GM12874 (cell line): ENCODE measurements around the gene GPSM1.

Experiments used
- CTCF ChIP-seq: IDR thresholded peaks from 2 replicates; pipeline ENCODE4 v1.5.1; 2011; ENCODE audit warnings: low read depth, mild to moderate bottlenecking, control low read depth, low read length, moderate library complexity; ENCODE audit not compliant: insufficient read depth

GPSM1 gene

GRCh38 chr9:136282272-136282861 lies 45.0 kb upstream of the GPSM1 start:
- TF ChIP-seq CTCF, result no peak

DNA sequence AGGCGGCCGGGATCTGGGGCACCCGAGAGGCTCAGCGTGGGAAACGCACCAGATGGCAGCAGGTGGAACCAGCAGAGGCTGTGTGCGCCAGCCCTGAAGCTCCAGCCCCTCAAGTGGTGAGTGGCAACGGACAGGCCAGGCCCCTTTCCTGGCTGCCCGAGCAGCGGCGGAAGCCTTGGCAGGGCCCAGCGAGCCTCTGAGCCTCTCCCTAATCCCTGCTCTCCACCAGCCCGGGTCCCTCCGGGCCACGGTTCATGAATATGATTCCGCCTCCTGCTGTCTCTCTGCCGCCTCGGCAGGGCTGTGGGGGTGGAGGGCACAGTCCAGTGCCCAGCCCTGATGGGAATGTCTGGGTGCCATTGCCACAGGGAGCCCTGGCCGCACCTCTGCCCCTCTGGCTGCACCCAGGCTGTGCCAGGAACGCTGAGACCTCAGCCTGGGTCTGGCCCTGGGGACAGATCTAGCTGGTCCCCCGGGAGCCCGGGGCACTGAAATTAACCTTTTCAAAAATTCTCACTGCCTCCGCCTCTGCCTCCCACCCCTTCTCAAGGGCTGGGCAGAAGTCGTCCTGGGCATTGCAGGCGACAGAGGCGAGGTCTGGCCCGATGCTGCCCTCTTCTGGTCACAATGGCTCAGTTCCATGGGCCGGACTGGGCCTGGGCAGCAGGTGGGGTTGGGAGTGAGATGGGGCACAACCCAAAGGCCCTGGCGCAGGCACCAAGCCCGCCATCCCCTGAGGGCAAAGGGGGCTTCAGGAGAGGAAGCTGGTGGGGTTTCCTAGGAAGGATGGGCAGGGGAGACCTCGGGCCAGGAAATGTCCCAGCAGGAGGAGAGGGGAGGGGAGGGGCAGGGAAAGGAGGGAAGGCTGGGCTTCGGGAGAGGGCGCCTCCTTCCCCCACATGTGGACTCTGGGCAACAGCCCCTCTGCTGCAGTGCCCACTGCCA lies 43.8 kb upstream of the GPSM1 start:
- TF ChIP-seq CTCF, result peak; percentile 88

DNA sequence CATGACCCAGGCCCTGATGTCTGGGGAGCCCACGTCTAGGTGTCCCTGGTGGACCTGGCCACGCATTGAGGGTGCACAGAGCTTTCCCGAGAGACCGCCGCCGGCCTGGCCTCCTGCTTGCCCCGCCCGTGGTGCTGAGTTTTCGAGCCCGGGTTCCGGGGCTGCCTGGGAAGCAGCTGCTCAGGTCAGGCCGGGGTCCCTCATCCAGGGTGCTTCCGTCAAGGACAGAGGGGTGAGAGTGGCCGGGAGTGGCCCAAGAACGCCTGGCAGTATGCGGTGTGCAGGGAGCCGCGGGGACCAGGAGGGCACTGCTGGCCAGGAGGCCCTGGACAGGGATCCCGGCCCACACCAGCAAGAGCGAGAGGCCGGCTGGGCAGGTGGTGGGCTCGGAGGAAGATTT lies 43.0 kb upstream of the GPSM1 start:
- TF ChIP-seq CTCF, result no peak

GRCh38 chr9:136284951-136285350 lies 42.4 kb upstream of the GPSM1 start:
- no peak for TF ChIP-seq CTCF

GRCh38 chr9:136285501-136286358 lies 41.6 kb upstream of the GPSM1 start:
- no peak for TF ChIP-seq CTCF

- TF ChIP-seq CTCF, result no peak
Observed at GRCh38 chr9:136286359-136286986, 40.9 kb upstream of the GPSM1 start.
